ENCODE data around the gene RTRAF. TPM values are rescaled to one million over a fixed set of nuclear protein-coding genes. Genes with fewer than 3 reads are reported as not detected.

The RTRAF gene
- total and polyA plus RNA-seq, 2 donors (not counting 3 experiments of a cell fraction or from before 2014, with no cell fraction given), result 64.0 to 237 TPM

DNA sequence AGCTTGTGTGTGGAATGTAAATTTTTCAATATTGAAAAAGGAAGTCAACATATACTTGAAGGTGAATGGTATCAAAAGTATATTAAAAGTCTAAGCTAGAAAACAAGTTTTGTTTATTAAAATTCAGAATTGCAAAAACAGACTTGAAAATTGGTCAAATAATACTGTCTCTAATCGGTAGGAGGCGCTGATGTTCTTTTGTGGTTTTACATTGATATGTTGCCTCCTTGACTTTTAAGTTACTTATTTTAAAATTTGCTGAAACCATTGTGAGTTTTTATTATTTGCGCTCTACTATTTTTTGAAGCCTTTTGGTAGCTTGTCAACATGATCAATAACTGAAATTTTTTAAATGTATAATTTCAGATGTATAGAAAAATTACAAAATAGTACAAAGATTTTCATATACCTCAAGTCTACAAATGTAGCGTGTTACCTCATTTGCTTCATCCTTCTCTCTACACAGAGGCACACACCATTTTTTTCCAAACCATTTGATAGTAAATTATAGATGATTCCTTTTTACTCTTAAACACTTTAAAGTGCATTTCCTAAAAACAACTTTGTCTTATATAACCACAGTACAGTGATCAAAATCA lies 6.9 kb downstream of the RTRAF start:
- dilution Hi-C loops (cut with MboI; ENCODE audit: extremely low pct_ligation_motif_present, low sequenced_read_pairs), result no loop called here
- TF ChIP-seq EZH2 (IDR thresholded peaks at IDR 0.05; ENCODE audit: borderline replicate concordance, low read depth, low read length, severe bottlenecking) (no peak), CTCF (IDR thresholded peaks at IDR 0.05; ENCODE audit: extremely low read depth in 1 of 2, insufficient read depth in 1 of 2, low read depth in 1 of 2, low read length in 2 of 2) (peak; percentile 37 to 52), MYC (IDR thresholded peaks at IDR 0.05; ENCODE audit: low read depth, low read length) (no peak)
- Histone ChIP-seq H2AFZ (ENCODE audit: low read depth, low read length) (no peak overlapping the region), H3K27me3 (ENCODE audit: control insufficient read depth in 2 of 2, insufficient read depth in 2 of 2, low read length in 2 of 2) (no peaks in the 10 kb centered on the region), H3K9me3 (replicated peaks; ENCODE audit: control insufficient read depth, insufficient read depth, low read length) (no peaks in the 10 kb centered on the region), H3K79me2 (ENCODE audit: control insufficient read depth, insufficient read depth, low read length) (peaks cover 22% of the 10 kb centered on the region), H3K27ac (ENCODE audit: insufficient read depth, low read depth, low read length) (no peak overlapping the region), H3K4me3 (replicated peaks in 1 of 3; ENCODE audit: insufficient read depth in 1 of 3, low read depth in 1 of 3, low read length in 3 of 3) (no peak overlapping the region), H4K20me1 (replicated peaks; ENCODE audit: control insufficient read depth, extremely low read depth, insufficient read depth, low read length) (no peaks in the 10 kb centered on the region), H3K9ac (replicated peaks; ENCODE audit: extremely low read depth, insufficient read depth, low read length) (no peak overlapping the region), H3K9me1 (replicated peaks; ENCODE audit: control insufficient read depth, extremely low read depth, insufficient read depth, low read length) (no peaks in the 10 kb centered on the region), H3K4me1 (ENCODE audit: control insufficient read depth, extremely low read depth, insufficient read depth, low read length) (no peaks in the 10 kb centered on the region), H3K4me2 (ENCODE audit: insufficient read depth, low read length) (no peak overlapping the region), H3K36me3 (ENCODE audit: control insufficient read depth in 2 of 2, extremely low read depth in 1 of 2, insufficient read depth in 2 of 2, low read length in 2 of 2) (peaks cover 9 to 26% of the 10 kb centered on the region in 2 experiments)
- ChIA-PET POLR2A (no interaction called here), CTCF (interaction anchor here (0.7 to 2.6 kb wide), 21 partner anchors 10 to 303 kb away, joined by 3 to 52 read pairs (median 4); partner anchors contain the start of gene NID2)
- intact Hi-C loops (cut with micrococcal nuclease), result loop anchor here (1.0 to 5.0 kb wide), 4 partner anchors 47 to 276 kb away; no protein-coding TSS in a partner anchor
- FAIRE-seq, result no peak
- DNase-seq (ENCODE audit: low read depth, low spot score), result peak; percentile 66
- no TSS peak for BruUV-seq (replicated peaks)

GRCh38 chr14:51998348-51998747 lies 9.0 kb downstream of the RTRAF start:
- TF ChIP-seq FOS (IDR thresholded peaks at IDR 0.05; ENCODE audit: borderline replicate concordance, insufficient read depth, low read length), result no peak
- no peak for TF ChIP-seq CTCF (IDR thresholded peaks at IDR 0.05; ENCODE audit: extremely low read depth in 1 of 2, insufficient read depth in 1 of 2, low read depth in 1 of 2, low read length in 2 of 2)
- no peak for TF ChIP-seq MAX (IDR thresholded peaks at IDR 0.05; ENCODE audit: insufficient read depth, insufficient read length)
- TF ChIP-seq MYC (IDR thresholded peaks at IDR 0.05; ENCODE audit: low read depth, low read length), result no peak
- no peak overlapping the region for H3K4me2 ChIP-seq (ENCODE audit: insufficient read depth, low read length)
- no peak for FAIRE-seq
- no peak overlapping the region for H2AFZ ChIP-seq (ENCODE audit: low read depth, low read length)
- H3K9me3 ChIP-seq (replicated peaks; ENCODE audit: control insufficient read depth, insufficient read depth, low read length), result no peaks in the 10 kb centered on the region
- H3K9ac ChIP-seq (replicated peaks; ENCODE audit: extremely low read depth, insufficient read depth, low read length), result no peak overlapping the region
- dilution Hi-C loops (cut with MboI; ENCODE audit: extremely low pct_ligation_motif_present, low sequenced_read_pairs) (no loop called here), intact Hi-C loops (cut with micrococcal nuclease) (loop anchor here (5.0 kb wide), 1 partner anchor 274 kb away; no protein-coding TSS in a partner anchor)
- peaks cover 10 to 25% of the 10 kb centered on the region in 2 experiments for H3K36me3 ChIP-seq (ENCODE audit: control insufficient read depth in 2 of 2, extremely low read depth in 1 of 2, insufficient read depth in 2 of 2, low read length in 2 of 2)
- DNase-seq (ENCODE audit: low read depth, low spot score), result no peak
- no peak overlapping the region for H3K27ac ChIP-seq (ENCODE audit: insufficient read depth, low read depth, low read length)
- POLR2A ChIA-PET, result no interaction called here
- peaks cover 14% of the 10 kb centered on the region for H3K4me1 ChIP-seq (ENCODE audit: control insufficient read depth, extremely low read depth, insufficient read depth, low read length)
- H4K20me1 ChIP-seq (replicated peaks; ENCODE audit: control insufficient read depth, extremely low read depth, insufficient read depth, low read length), result no peaks in the 10 kb centered on the region
- H3K9me1 ChIP-seq (replicated peaks; ENCODE audit: control insufficient read depth, extremely low read depth, insufficient read depth, low read length), result no peaks in the 10 kb centered on the region
- BruUV-seq (replicated peaks), result no TSS peak
- CTCF ChIA-PET, result interaction anchor here (0.7 to 1.8 kb wide), 3 partner anchors 49 to 132 kb away, joined by 3 to 6 read pairs (median 4); no protein-coding TSS in a partner anchor
- H3K27me3 ChIP-seq (ENCODE audit: control insufficient read depth in 2 of 2, insufficient read depth in 2 of 2, low read length in 2 of 2), result no peaks in the 10 kb centered on the region
- no peak overlapping the region for H3K4me3 ChIP-seq (replicated peaks in 1 of 3; ENCODE audit: insufficient read depth in 1 of 3, low read depth in 1 of 3, low read length in 3 of 3)
- peaks cover 14% of the 10 kb centered on the region for H3K79me2 ChIP-seq (ENCODE audit: control insufficient read depth, insufficient read depth, low read length)

Measured in endothelial cell of umbilical vein (primary cell).